CD14-positive monocyte (primary cell): ENCODE results near the gene GIMAP8. TPM values are rescaled to one million over a fixed set of nuclear protein-coding genes. Genes with fewer than 3 reads are reported as not detected.

Source experiments
- DNase-seq, 3 donors: peaks; one replicate each; pipeline ENCODE4 v3.0.0-alpha.2; 2011 to 2022
- H2AFZ ChIP-seq: 2 replicates; pipeline ENCODE4 v1.6.0; 2012; ENCODE audit warnings: mild to moderate bottlenecking, low read depth, low read length, inconsistent platforms; ENCODE audit not compliant: insufficient read depth, poor library complexity, severe bottlenecking
- H3K27ac ChIP-seq, 2 donors: 1 replicate in 1 of 2; 2 replicates in 1 of 2; pipeline ENCODE4 v1.5.1; 2012 to 2013; ENCODE audit warnings: low read length in 2 of 2, control low read depth in 1 of 2, inconsistent platforms in 1 of 2, low read depth in 1 of 2, mild to moderate bottlenecking in 1 of 2
- H3K27me3 ChIP-seq, 2 donors: one replicate each; pipeline versions ENCODE4 v1.6.0 to v1.6.1; 2011 to 2013; ENCODE audit warnings: low read length in 2 of 2; ENCODE audit not compliant: control insufficient read depth in 2 of 2, insufficient read depth in 2 of 2
- H3K36me3 ChIP-seq, 2 donors: replicated peaks in 1 of 2; 1 replicate in 1 of 2; 2 replicates in 1 of 2; pipeline versions ENCODE4 v1.5.1 to v1.6.1; 2012 to 2013; ENCODE audit warnings: low read length in 2 of 2, control low read depth in 1 of 2, inconsistent platforms in 1 of 2, mild to moderate bottlenecking in 1 of 2; ENCODE audit not compliant: insufficient read depth in 2 of 2, control insufficient read depth in 1 of 2
- H3K4me1 ChIP-seq, 2 donors: 1 replicate in 1 of 2; 2 replicates in 1 of 2; pipeline versions ENCODE4 v1.5.1 to v1.6.1; 2012 to 2013; ENCODE audit warnings: low read length in 2 of 2, control low read depth in 1 of 2, inconsistent platforms in 1 of 2, mild to moderate bottlenecking in 1 of 2, moderate library complexity in 1 of 2; ENCODE audit not compliant: insufficient read depth in 2 of 2, control insufficient read depth in 1 of 2
- H3K4me2 ChIP-seq: replicated peaks from 2 replicates; pipeline ENCODE3; 2012; ENCODE audit warnings: low read length, moderate library complexity, mild to moderate bottlenecking; ENCODE audit not compliant: poor library complexity, severe bottlenecking; ENCODE audit errors: extremely low read depth
- H3K4me3 ChIP-seq, 3 experiments: fragments of 200-600 bp in 1 of 3; sonication (generic) in 1 of 3; replicated peaks in 1 of 3; 1 replicate in 2 of 3; 2 replicates in 1 of 3; pipeline ENCODE4 v1.5.1; 2011 to 2013; ENCODE audit warnings: low read length in 3 of 3, mild to moderate bottlenecking in 3 of 3, control low read depth in 2 of 3, low read depth in 2 of 3, inconsistent platforms in 1 of 3, moderate library complexity in 1 of 3
- H3K79me2 ChIP-seq: 2 replicates; pipeline ENCODE4 v1.6.0; 2012; ENCODE audit warnings: mild to moderate bottlenecking, control low read depth, inconsistent platforms, low read length, moderate library complexity; ENCODE audit not compliant: insufficient read depth
- H3K9ac ChIP-seq: 2 replicates; pipeline ENCODE4 v1.6.0; 2017; ENCODE audit warnings: low read length, mild to moderate bottlenecking; ENCODE audit not compliant: insufficient read depth, poor library complexity, severe bottlenecking
- H3K9me3 ChIP-seq, 2 donors: replicated peaks in 1 of 2; 1 replicate in 1 of 2; 2 replicates in 1 of 2; pipeline versions ENCODE4 v1.5.1 to v1.6.1; 2012 to 2013; ENCODE audit warnings: low read length in 2 of 2, control low read depth in 1 of 2; ENCODE audit not compliant: control insufficient read depth in 1 of 2, insufficient read depth in 1 of 2
- H4K20me1 ChIP-seq: 2 replicates; pipeline ENCODE4 v1.6.0; 2012; ENCODE audit warnings: mild to moderate bottlenecking, low read length, control low read depth, moderate library complexity; ENCODE audit not compliant: insufficient read depth
- H3K27ac Mint-ChIP-seq, 7 donors: one replicate each; pipeline ENCODE4 v1.8.0; 2020; ENCODE audit warnings: mild to moderate bottlenecking in 7 of 7, mixed read lengths in 7 of 7, moderate library complexity in 6 of 7, inconsistent platforms in 2 of 7
- H3K27me3 Mint-ChIP-seq, 3 donors: one replicate each; pipeline ENCODE4 v1.8.0; 2021 to 2022; ENCODE audit warnings: low read depth in 3 of 3, mild to moderate bottlenecking in 3 of 3, mixed read lengths in 3 of 3, moderate library complexity in 3 of 3, inconsistent platforms in 1 of 3
- H3K36me3 Mint-ChIP-seq, 2 donors: one replicate each; pipeline ENCODE4 v1.8.0; 2020; ENCODE audit warnings: mixed read lengths in 2 of 2, inconsistent platforms in 1 of 2, mild to moderate bottlenecking in 1 of 2
- H3K4me1 Mint-ChIP-seq: one replicate; pipeline ENCODE4 v1.8.0; 2020; ENCODE audit warnings: mild to moderate bottlenecking, mixed read lengths
- H3K4me3 Mint-ChIP-seq, 2 donors: one replicate each; pipeline ENCODE4 v1.8.0; 2020; ENCODE audit warnings: mild to moderate bottlenecking in 2 of 2, mixed read lengths in 2 of 2, moderate library complexity in 1 of 2
- H3K9me3 Mint-ChIP-seq, 7 donors: one replicate each; pipeline ENCODE4 v1.8.0; 2020 to 2022; ENCODE audit warnings: mixed read lengths in 7 of 7, mild to moderate bottlenecking in 6 of 7, moderate library complexity in 6 of 7, inconsistent platforms in 2 of 7
- CTCF ChIP-seq: fragments of 200-600 bp; IDR thresholded peaks from one replicate; pipeline ENCODE4 v1.8.0; 2022; ENCODE audit warnings: antibody characterized with exemption, mild to moderate bottlenecking
- WGBS: methylation state at CpG from one replicate; pipeline ENCODE4 v1.1.5; 2013; ENCODE audit warnings: missing lambda C conversion rate; ENCODE audit not compliant: insufficient coverage; 5-methylcytosine and 5-hydroxymethylcytosine counted together
- intact Hi-C, 2 donors: fragments of 100-400 bp; cut with micrococcal nuclease; formaldehyde crosslinking; loops; one replicate each; pipeline versions ENCODE4 v1.15.0 to v1.15.1; 2023
- polyA plus RNA-seq, 3 donors: library from polyadenylated mRNA; depleted of rRNA in 1 of 3; unstranded in 2 of 3; stranded (reverse) in 1 of 3; fragments of 300-500 nt in 2 of 3; fragments of >200 nt in 1 of 3; fragmentation: Illumina TruSeq in 2 of 3; gene quantifications; 1 replicate in 2 of 3; 2 replicates in 1 of 3; pipeline ENCODE4 v1.2.3, GENCODE V29; 2012 to 2021

The GIMAP8 gene
- polyA plus RNA-seq, 3 donors = 12.0 to 26.8 (median 22.5) TPM

GRCh38 chr7:150465414-150465813 lies 15.0 kb downstream of the GIMAP8 start:
- H3K36me3 ChIP-seq = peaks cover 68 to 98% of the 10 kb centered on the region in 2 donors
- peaks cover 94% of the 10 kb centered on the region for H4K20me1 ChIP-seq
- TF ChIP-seq CTCF = no peak
- Mint-ChIP-seq H3K4me3 (no peak overlapping the region), H3K36me3 (peaks cover 89 to 96% of the 10 kb centered on the region in 2 donors), H3K4me1 (peaks cover 71% of the 10 kb centered on the region), H3K27ac (peak overlapping the region in 1 of 7 donors; percentile 43), H3K9me3 (peaks cover 18 to 39% (median 25%) of the 10 kb centered on the region in 7 donors), H3K27me3 (no peaks in the 10 kb centered on the region)
- intact Hi-C loops = no loop called here
- no peak for DNase-seq
- H3K4me2 ChIP-seq = peak overlapping the region; percentile 17
- H2AFZ ChIP-seq = no peak overlapping the region
- H3K79me2 ChIP-seq = peaks cover 100% of the 10 kb centered on the region
- H3K27ac ChIP-seq = peak overlapping the region in 1 of 2 donors; percentile 63
- 100% methylated on average over 2 of the region's 2 CpGs for WGBS
- peak overlapping the region in 1 of 3 experiments; percentile 38 for H3K4me3 ChIP-seq
- peaks cover 59 to 67% of the 10 kb centered on the region in 2 donors for H3K4me1 ChIP-seq
- H3K9me3 ChIP-seq = peaks cover 15 to 25% of the 10 kb centered on the region in 2 donors
- no peaks in the 10 kb centered on the region for H3K27me3 ChIP-seq
- no peak overlapping the region for H3K9ac ChIP-seq

GRCh38 chr7:150466477-150466876 lies 16.0 kb downstream of the GIMAP8 start:
- intact Hi-C loops = no loop called here
- H3K9ac ChIP-seq = no peak overlapping the region
- DNase-seq = no peak
- TF ChIP-seq CTCF = no peak
- Mint-ChIP-seq H3K27ac (peak overlapping the region in 2 of 7 donors; percentile 31 to 64), H3K36me3 (peaks cover 91 to 98% of the 10 kb centered on the region in 2 donors), H3K4me3 (no peak overlapping the region), H3K9me3 (peaks cover 14 to 29% (median 19%) of the 10 kb centered on the region in 7 donors), H3K4me1 (peaks cover 75% of the 10 kb centered on the region), H3K27me3 (no peaks in the 10 kb centered on the region)
- H3K27ac ChIP-seq = peak overlapping the region in 1 of 2 donors; percentile 63
- H3K27me3 ChIP-seq = no peaks in the 10 kb centered on the region
- H3K4me2 ChIP-seq = peak overlapping the region; percentile 17
- no peak overlapping the region for H2AFZ ChIP-seq
- 100% methylated on average over 6 of the region's 6 CpGs for WGBS
- H3K79me2 ChIP-seq = peaks cover 100% of the 10 kb centered on the region
- H3K36me3 ChIP-seq = peaks cover 73 to 98% of the 10 kb centered on the region in 2 donors
- peaks cover 66 to 74% of the 10 kb centered on the region in 2 donors for H3K4me1 ChIP-seq
- H3K9me3 ChIP-seq = peaks cover 10 to 14% of the 10 kb centered on the region in 2 donors
- H3K4me3 ChIP-seq = peak overlapping the region in 1 of 3 experiments; percentile 38
- peaks cover 94% of the 10 kb centered on the region for H4K20me1 ChIP-seq
